Tibial nerve (tissue), 4 donors: ENCODE results near the gene ATRX. TPM values are rescaled to one million over a fixed set of nuclear protein-coding genes. Genes with fewer than 3 reads are reported as not detected.
"Not testable (repeated sequence)": the region's sequence is repeated elsewhere in the genome, so short reads cannot be mapped to it uniquely, and the experiment has no call there.

Source experiments
- DNase-seq, 2 donors: peaks; one replicate each; pipeline ENCODE4 v3.0.0-alpha.2; 2019; ENCODE audit warnings: low spot score in 2 of 2
- H3K27ac ChIP-seq, 4 donors: fragments of 200-600 bp; sonication (generic) in 3 of 4; one replicate each; pipeline ENCODE4 v1.5.1; 2017 to 2019; ENCODE audit warnings: mild to moderate bottlenecking in 1 of 4
- H3K27me3 ChIP-seq, 2 donors: fragments of 200-600 bp; sonication (generic) in 1 of 2; one replicate each; pipeline versions ENCODE4 v1.5.1 to v1.6.0; 2017 to 2019
- H3K36me3 ChIP-seq, 3 donors: fragments of 200-600 bp; sonication (generic); one replicate each; pipeline ENCODE4 v1.5.1; 2018 to 2019
- H3K4me1 ChIP-seq, 4 donors: fragments of 200-600 bp; sonication (generic) in 3 of 4; one replicate each; pipeline ENCODE4 v1.5.1; 2017 to 2019
- H3K4me3 ChIP-seq, 4 donors: fragments of 200-600 bp; sonication (generic) in 3 of 4; one replicate each; pipeline ENCODE4 v1.5.1; 2017 to 2019; ENCODE audit warnings: mild to moderate bottlenecking in 1 of 4, moderate library complexity in 1 of 4
- H3K9me3 ChIP-seq, 4 donors: fragments of 200-600 bp; sonication (generic) in 3 of 4; one replicate each; pipeline ENCODE4 v1.5.1; 2017 to 2019
- CTCF ChIP-seq, 5 experiments: fragments of 200-600 bp in 3 of 5; fragments of 450-650 bp in 2 of 5; sonication (generic) in 3 of 5; IDR thresholded peaks; one replicate each; pipeline ENCODE4 v1.5.1; 2016 to 2019; ENCODE audit warnings: antibody characterized with exemption in 5 of 5, mild to moderate bottlenecking in 3 of 5, moderate library complexity in 2 of 5
- EP300 ChIP-seq, 2 donors: sonication (generic); formaldehyde crosslinking; IDR thresholded peaks; one replicate each; pipeline ENCODE4 v1.6.1; 2017; ENCODE audit warnings: antibody characterized with exemption in 2 of 2, mild to moderate bottlenecking in 1 of 2
- POLR2A ChIP-seq, 2 donors: fragments of 450-650 bp; IDR thresholded peaks; one replicate each; pipeline ENCODE4 v1.6.1; 2017; ENCODE audit warnings: antibody characterized with exemption in 2 of 2, mild to moderate bottlenecking in 2 of 2, moderate library complexity in 2 of 2
- WGBS, 2 donors: methylation state at CpG; one replicate each; pipeline ENCODE4 v1.1.5; 2018; 5-methylcytosine and 5-hydroxymethylcytosine counted together
- total RNA-seq, 4 donors: library from RNA; depleted of rRNA; stranded (reverse); fragments of >200 nt; gene quantifications; one replicate each; pipeline ENCODE4 v1.1.0, GENCODE V29; 2016

Gene ATRX
- total RNA-seq: 10 to 100 TPM; 78.1 to 96.4 (median 89.6) TPM

GRCh38 chrX:77785486-77786364 is at the start of gene ATRX:
Gene ATRX (minus strand): TSS chrX:77786216. CDS start chrX:77786001, 215 bp downstream.
- Histone ChIP-seq H3K9me3 (no peaks in the 10 kb centered on the region), H3K27me3 (no peaks in the 10 kb centered on the region), H3K4me1 (peaks cover 0 to 12% (median 2%) of the 10 kb centered on the region in 4 donors), H3K4me3 (peak within 1 kb of the TSS; percentile 54 to 70 (median 65)), H3K36me3 (no peaks in the 10 kb centered on the region), H3K27ac (peak within 1 kb of the TSS; percentile 90 to 95 (median 92))
- peak; percentile 26 to 44 for DNase-seq
- WGBS, 2 donors: 0 to 35% methylated on average over 16 to 61 of the region's 61 CpGs
- peak in 1 of 2 donors; percentile 53 for TF ChIP-seq POLR2A (IDR thresholded peaks at IDR 0.05)
- TF ChIP-seq EP300 (IDR thresholded peaks at IDR 0.05): peak in 1 of 2 donors; percentile 78
- TF ChIP-seq CTCF (IDR thresholded peaks at IDR 0.05): no peak

- 83 to 91% methylated on average over 5 of the region's 5 CpGs for WGBS, 2 donors
- not testable (repeated sequence) for H3K9me3 ChIP-seq
Measured at GRCh38 chrX:77831544-77831943, 45.5 kb upstream of the ATRX start.

GRCh38 chrX:77821989-77822388 is 36.0 kb upstream of the ATRX start:
- 85 to 100% methylated on average over 2 of the region's 2 CpGs for WGBS, 2 donors
- not testable (repeated sequence) for H3K4me1 ChIP-seq, H3K27ac ChIP-seq, H3K4me3 ChIP-seq, H3K27me3 ChIP-seq, H3K9me3 ChIP-seq, DNase-seq
- H3K36me3 ChIP-seq: peaks cover 0 to 16% (median 0%) of the 10 kb centered on the region in 3 donors

More at GRCh38 chrX:77831544-77831943, 45.5 kb upstream of the ATRX start:
- H3K27ac ChIP-seq, DNase-seq, H3K4me3 ChIP-seq, H3K4me1 ChIP-seq, H3K27me3 ChIP-seq: not testable (repeated sequence)
- peaks cover 0 to 37% (median 0%) of the 10 kb centered on the region in 3 donors for H3K36me3 ChIP-seq

GRCh38 chrX:77820091-77820727 is 34.2 kb upstream of the ATRX start:
- Histone ChIP-seq H3K36me3 (peaks cover 0 to 12% (median 0%) of the 10 kb centered on the region in 3 donors), H3K27ac (no peak overlapping the region), H3K9me3 (no peaks in the 10 kb centered on the region), H3K4me3 (no peak overlapping the region), H3K27me3 (no peaks in the 10 kb centered on the region), H3K4me1 (no peaks in the 10 kb centered on the region)
- 61 to 62% methylated on average over 9 of the region's 9 CpGs for WGBS, 2 donors
- no peak for DNase-seq
- no peak for TF ChIP-seq POLR2A (IDR thresholded peaks at IDR 0.05)
- no peak for TF ChIP-seq CTCF (IDR thresholded peaks at IDR 0.05)
- no peak for TF ChIP-seq EP300 (IDR thresholded peaks at IDR 0.05)

GRCh38 chrX:77814210-77814609 is 28.2 kb upstream of the ATRX start:
- no peak for DNase-seq
- H3K4me3 ChIP-seq: no peak overlapping the region
- no peaks in the 10 kb centered on the region for H3K36me3 ChIP-seq
- H3K4me1 ChIP-seq: no peaks in the 10 kb centered on the region
- no peak for TF ChIP-seq POLR2A (IDR thresholded peaks at IDR 0.05)
- WGBS, 2 donors: 82 to 83% methylated on average over 1 of the region's 1 CpG
- H3K27me3 ChIP-seq: no peaks in the 10 kb centered on the region
- peaks cover 0 to 6% (median 0%) of the 10 kb centered on the region in 4 donors for H3K9me3 ChIP-seq
- no peak overlapping the region for H3K27ac ChIP-seq

GRCh38 chrX:77802201-77802600 is 16.2 kb upstream of the ATRX start:
- H3K9me3 ChIP-seq: peaks cover 0 to 3% (median 0%) of the 10 kb centered on the region in 4 donors

More at GRCh38 chrX:77802201-77802600, 16.2 kb upstream of the ATRX start:
- H3K4me1 ChIP-seq: no peaks in the 10 kb centered on the region
- no peak overlapping the region for H3K4me3 ChIP-seq
- WGBS, 2 donors: 61 to 100% methylated on average over 1 of the region's 1 CpG
- H3K36me3 ChIP-seq: no peaks in the 10 kb centered on the region
- no peak for DNase-seq
- no peak overlapping the region for H3K27ac ChIP-seq
- no peaks in the 10 kb centered on the region for H3K27me3 ChIP-seq
- TF ChIP-seq EP300 (IDR thresholded peaks at IDR 0.05) (no peak), CTCF (IDR thresholded peaks at IDR 0.05) (no peak), POLR2A (IDR thresholded peaks at IDR 0.05) (no peak)
